CD4-positive, alpha-beta T cell treated with Interleukin-6 at 100 ng/mL for 8 hours (primary cell): Measurements from ENCODE around the gene ZNF569.
"Not testable (repeated sequence)": the region's sequence is repeated elsewhere in the genome, so short reads cannot be mapped to it uniquely, and the experiment has no call there.

Experiments
- DNase-seq: peaks from one replicate; pipeline ENCODE4 v3.0.0-alpha.2; 2020; ENCODE audit warnings: mixed read lengths, low spot score

The ZNF569 gene

GRCh38 chr19:37401078-37401477, 66.2 kb downstream of the ZNF569 start:
- no peak for DNase-seq

- not testable (repeated sequence) for DNase-seq
Observed at GRCh38 chr19:37391399-37391798, 75.8 kb downstream of the ZNF569 start.

- DNase-seq, result no peak
Observed at GRCh38 chr19:37389234-37389633, 78.0 kb downstream of the ZNF569 start.

GRCh38 chr19:37370880-37371661, 96.2 kb downstream of the ZNF569 start, which contains the start of gene ZNF527:
TSS of gene ZNF527 (plus strand) at chr19:37371099. CDS start at chr19:37374199, 3,100 bp downstream.
- peak; percentile 96 for DNase-seq

- not testable (repeated sequence) for DNase-seq
Observed at GRCh38 chr19:37370386-37370879, 96.8 kb downstream of the ZNF569 start.

GRCh38 chr19:37362733-37363132, 104.5 kb downstream of the ZNF569 start:
- no peak for DNase-seq

GRCh38 chr19:37361994-37362393, 105.2 kb downstream of the ZNF569 start:
- no peak for DNase-seq
